PC-3 (cell line): Measurements from ENCODE around the gene ZFHX3.

Source experiments
- EZH2 ChIP-seq: fragments of 300-600 bp; sonication (generic); IDR thresholded peaks from one replicate; pipeline ENCODE4 v1.6.1; 2017; ENCODE audit warnings: antibody characterized with exemption, mild to moderate bottlenecking, low read length; ENCODE audit not compliant: unreplicated experiment
- TF ChIP-seq, protein P1 (sequence below): fragments of 300-600 bp; sonication (generic); conservative IDR thresholded peaks from 2 replicates; pipeline ENCODE4 v1.5.1; 2017; ENCODE audit warnings: antibody characterized with exemption, low read depth, mild to moderate bottlenecking, low read length

DNA sequence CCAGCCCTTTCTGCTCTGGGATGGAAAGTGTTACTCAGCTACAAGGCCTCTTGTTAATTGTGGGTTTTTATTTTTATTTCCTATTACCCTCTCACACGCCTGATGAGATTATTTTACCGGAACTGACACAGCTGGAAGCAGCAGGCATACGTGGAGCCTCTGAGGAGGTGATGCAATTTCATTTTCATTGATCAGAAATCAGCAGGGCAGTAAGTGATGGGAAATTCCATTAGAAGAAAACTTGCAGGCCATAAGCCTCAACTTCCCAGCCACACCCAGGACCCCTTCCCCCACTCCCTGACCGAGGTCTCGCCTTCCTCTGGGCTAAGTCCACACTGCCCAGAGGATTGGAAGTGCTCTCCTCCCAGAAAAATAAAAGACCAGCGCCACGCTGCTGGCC lies 69.7 kb downstream of the ZFHX3 start:
- TF ChIP-seq, protein P1, sequence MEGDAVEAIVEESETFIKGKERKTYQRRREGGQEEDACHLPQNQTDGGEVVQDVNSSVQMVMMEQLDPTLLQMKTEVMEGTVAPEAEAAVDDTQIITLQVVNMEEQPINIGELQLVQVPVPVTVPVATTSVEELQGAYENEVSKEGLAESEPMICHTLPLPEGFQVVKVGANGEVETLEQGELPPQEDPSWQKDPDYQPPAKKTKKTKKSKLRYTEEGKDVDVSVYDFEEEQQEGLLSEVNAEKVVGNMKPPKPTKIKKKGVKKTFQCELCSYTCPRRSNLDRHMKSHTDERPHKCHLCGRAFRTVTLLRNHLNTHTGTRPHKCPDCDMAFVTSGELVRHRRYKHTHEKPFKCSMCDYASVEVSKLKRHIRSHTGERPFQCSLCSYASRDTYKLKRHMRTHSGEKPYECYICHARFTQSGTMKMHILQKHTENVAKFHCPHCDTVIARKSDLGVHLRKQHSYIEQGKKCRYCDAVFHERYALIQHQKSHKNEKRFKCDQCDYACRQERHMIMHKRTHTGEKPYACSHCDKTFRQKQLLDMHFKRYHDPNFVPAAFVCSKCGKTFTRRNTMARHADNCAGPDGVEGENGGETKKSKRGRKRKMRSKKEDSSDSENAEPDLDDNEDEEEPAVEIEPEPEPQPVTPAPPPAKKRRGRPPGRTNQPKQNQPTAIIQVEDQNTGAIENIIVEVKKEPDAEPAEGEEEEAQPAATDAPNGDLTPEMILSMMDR: no peak
- no peak for TF ChIP-seq EZH2
